Measurements from ENCODE around the gene LAMA5.

DNA sequence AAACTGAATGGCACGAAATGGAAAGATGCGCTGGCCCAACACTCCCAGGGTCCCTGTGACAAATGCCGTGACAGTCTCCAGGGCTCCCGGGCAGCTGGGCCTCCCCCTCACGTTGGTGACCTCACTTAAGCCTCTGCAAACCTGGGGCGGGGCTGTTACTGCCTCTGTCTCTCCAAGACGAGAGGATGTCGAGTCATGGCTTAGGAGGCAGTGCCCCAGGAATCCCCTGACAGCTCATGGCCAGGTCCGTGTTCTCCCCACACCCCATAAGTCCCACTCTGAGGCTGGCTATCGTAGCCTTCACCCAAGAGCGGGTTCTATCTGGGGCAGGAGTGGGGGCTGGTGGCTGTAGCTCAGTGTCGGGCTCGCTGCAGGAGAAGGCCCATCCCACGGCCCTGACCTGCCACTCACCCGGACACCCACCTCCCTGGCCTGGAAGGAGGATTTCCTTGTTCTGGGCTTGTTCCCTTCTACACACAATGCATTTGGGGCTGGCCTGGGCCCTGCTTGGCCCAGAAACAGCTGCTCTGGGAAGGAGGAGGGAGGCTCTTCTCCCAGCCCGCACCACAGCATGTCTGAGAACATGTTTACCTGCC lies 14.2 kb upstream of the LAMA5 start:
- TF ChIP-seq, protein P1, sequence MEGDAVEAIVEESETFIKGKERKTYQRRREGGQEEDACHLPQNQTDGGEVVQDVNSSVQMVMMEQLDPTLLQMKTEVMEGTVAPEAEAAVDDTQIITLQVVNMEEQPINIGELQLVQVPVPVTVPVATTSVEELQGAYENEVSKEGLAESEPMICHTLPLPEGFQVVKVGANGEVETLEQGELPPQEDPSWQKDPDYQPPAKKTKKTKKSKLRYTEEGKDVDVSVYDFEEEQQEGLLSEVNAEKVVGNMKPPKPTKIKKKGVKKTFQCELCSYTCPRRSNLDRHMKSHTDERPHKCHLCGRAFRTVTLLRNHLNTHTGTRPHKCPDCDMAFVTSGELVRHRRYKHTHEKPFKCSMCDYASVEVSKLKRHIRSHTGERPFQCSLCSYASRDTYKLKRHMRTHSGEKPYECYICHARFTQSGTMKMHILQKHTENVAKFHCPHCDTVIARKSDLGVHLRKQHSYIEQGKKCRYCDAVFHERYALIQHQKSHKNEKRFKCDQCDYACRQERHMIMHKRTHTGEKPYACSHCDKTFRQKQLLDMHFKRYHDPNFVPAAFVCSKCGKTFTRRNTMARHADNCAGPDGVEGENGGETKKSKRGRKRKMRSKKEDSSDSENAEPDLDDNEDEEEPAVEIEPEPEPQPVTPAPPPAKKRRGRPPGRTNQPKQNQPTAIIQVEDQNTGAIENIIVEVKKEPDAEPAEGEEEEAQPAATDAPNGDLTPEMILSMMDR (IDR thresholded peaks at IDR 0.05): no peak
- TF ChIP-seq EZH2 (IDR thresholded peaks at IDR 0.05) (no peak), EZH2phosphoT487 (IDR thresholded peaks at IDR 0.05) (no peak)

All from neural progenitor cell (in vitro differentiated cells).